ENCODE measurements around the gene BMAL2.

BMAL2 gene

DNA sequence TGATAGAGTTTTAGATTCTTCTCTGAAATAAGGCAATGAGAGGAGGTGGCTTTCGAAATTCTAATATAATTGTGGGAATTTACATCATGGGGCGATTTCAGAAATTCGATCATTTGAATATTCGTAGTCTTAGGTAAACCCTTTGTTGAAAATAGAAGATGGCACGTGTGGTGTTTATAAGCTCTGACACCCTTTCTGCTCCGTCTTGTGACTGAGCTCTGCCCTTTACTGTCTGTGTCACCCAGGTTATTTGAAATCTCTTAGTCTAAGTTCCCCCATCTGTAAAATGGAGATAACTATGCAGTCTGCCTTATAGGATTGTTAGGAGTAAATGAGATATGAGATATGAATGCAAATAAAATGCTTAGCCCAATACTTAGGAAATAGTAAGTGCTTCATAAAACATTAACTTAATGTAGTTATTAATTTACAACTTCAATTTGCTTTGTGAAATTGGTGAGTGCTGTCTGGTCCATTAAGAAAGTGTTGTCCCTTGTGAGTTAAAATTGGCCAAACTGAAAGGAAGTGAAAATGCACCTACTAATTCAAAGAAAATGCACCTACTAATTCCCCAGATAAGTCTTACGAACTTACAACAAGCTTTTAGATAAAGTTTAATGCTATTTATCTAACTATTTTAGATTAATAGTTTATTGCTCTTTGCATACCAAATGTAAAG is 1.5 kb downstream of the BMAL2 start:
- H3K9ac ChIP-seq: no peak overlapping the region
- no peaks in the 10 kb centered on the region for H3K36me3 ChIP-seq (ENCODE audit: control insufficient read depth, insufficient read depth, low read length)
- TF ChIP-seq, protein P1, sequence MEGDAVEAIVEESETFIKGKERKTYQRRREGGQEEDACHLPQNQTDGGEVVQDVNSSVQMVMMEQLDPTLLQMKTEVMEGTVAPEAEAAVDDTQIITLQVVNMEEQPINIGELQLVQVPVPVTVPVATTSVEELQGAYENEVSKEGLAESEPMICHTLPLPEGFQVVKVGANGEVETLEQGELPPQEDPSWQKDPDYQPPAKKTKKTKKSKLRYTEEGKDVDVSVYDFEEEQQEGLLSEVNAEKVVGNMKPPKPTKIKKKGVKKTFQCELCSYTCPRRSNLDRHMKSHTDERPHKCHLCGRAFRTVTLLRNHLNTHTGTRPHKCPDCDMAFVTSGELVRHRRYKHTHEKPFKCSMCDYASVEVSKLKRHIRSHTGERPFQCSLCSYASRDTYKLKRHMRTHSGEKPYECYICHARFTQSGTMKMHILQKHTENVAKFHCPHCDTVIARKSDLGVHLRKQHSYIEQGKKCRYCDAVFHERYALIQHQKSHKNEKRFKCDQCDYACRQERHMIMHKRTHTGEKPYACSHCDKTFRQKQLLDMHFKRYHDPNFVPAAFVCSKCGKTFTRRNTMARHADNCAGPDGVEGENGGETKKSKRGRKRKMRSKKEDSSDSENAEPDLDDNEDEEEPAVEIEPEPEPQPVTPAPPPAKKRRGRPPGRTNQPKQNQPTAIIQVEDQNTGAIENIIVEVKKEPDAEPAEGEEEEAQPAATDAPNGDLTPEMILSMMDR (IDR thresholded peaks at IDR 0.05): no peak
- no peaks in the 10 kb centered on the region for H3K9me3 ChIP-seq (ENCODE audit: control insufficient read depth, low read length)
- no peak overlapping the region for H3K4me3 ChIP-seq (ENCODE audit: low read depth, low read length)
- peak overlapping the region; percentile 89 for H2AFZ ChIP-seq
- no peaks in the 10 kb centered on the region for H3K27me3 ChIP-seq (ENCODE audit: control insufficient read depth, insufficient read depth, low read length)
- no peak overlapping the region for H3K4me2 ChIP-seq (ENCODE audit: low read length)
- no peaks in the 10 kb centered on the region for H3K79me2 ChIP-seq
- no peaks in the 10 kb centered on the region for H3K4me1 ChIP-seq
- no peak overlapping the region for H3K27ac ChIP-seq

DNA sequence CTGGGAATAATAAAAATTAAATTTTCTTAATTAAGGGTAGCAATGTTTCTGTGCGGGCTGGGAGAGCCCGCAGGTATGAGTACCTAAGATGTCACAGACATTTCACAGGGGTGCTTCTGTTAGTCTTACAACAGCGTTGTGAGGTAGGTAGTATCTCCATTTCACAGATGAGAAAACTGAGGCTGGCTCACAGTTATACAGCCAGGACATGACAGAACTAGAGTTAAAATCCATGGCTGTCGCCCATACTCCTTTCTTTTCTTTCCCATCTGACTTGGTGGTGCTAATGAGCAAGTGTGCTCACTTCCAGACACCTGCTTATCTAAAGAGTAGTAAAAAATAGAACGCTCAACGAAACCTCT is 2.1 kb downstream of the BMAL2 start:
- H3K4me3 ChIP-seq (ENCODE audit: low read depth, low read length): no peak overlapping the region
- TF ChIP-seq, protein P1 (IDR thresholded peaks at IDR 0.05): no peak
- H3K4me2 ChIP-seq (ENCODE audit: low read length): no peak overlapping the region
- H3K36me3 ChIP-seq (ENCODE audit: control insufficient read depth, insufficient read depth, low read length): no peaks in the 10 kb centered on the region
- H3K9ac ChIP-seq: no peak overlapping the region
- H2AFZ ChIP-seq: no peak overlapping the region
- H3K9me3 ChIP-seq (ENCODE audit: control insufficient read depth, low read length): no peaks in the 10 kb centered on the region
- no peaks in the 10 kb centered on the region for H3K4me1 ChIP-seq
- H3K27ac ChIP-seq: no peak overlapping the region
- H3K79me2 ChIP-seq: no peaks in the 10 kb centered on the region
- no peaks in the 10 kb centered on the region for H3K27me3 ChIP-seq (ENCODE audit: control insufficient read depth, insufficient read depth, low read length)

DNA sequence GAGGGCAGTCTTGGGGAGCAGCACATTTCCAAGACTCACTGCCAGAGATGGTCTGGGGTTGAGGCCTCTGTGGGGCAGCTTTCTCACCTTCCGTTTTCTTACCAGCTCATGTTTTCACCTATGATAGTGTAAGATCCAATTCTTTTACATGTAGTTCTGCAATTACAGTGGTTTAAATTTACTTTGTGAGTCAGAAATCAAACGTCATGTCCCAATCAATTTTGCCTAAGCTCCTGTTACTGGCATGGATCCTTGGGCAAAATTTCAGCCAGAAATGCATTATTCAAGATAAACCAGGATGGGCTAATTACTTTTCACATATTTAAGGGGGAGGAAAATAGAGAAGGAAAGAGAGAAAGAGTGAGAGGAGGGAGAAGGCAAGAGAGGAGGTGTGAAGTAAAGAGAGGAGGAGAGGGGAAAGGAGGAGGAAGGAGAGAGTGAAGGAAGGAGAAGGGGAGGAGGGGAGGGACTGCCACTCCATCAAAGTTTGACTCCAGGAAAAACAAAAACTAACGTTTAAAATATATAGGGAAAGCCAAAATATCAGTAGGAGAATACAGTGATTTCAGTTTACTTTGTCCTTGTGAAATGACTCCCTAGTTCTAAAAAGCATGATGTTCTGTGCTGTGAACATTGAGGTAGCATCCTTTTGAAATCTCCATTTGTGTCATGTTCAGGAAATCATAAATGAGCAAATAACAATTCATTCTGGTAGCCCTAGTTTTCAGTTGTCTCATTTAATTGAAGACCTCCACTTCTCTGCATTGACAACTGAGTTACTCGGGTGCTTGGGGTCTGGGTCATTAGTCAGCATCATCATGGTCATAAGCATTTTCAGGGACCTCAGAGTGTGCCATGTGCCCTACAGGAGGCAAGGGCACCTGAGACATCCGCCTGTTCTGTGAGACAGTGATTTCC is 3.0 kb downstream of the BMAL2 start:
- Histone ChIP-seq H3K9ac (no peak overlapping the region), H3K27ac (no peak overlapping the region)

DNA sequence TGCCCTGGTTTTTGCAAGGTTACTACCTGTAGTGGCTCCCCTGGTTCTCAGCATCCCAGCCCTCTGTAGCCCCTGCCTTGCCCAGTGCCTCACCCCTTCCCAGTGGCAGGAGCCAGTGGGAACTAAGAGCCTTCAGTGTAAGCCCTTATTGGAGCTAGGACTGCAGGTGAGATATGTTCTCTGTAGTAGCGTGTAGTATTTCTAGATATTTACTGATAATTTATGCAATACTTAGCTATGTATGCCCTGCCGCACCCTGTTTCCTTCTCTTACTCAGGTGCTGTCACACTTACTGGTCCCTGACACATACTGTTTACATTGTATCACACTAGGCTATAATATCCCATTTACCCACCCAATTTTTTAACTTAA is 3.6 kb downstream of the BMAL2 start:
- Histone ChIP-seq H3K27me3 (ENCODE audit: control insufficient read depth, insufficient read depth, low read length) (no peaks in the 10 kb centered on the region), H3K9ac (no peak overlapping the region), H3K79me2 (no peaks in the 10 kb centered on the region), H3K27ac (no peak overlapping the region), H3K9me3 (ENCODE audit: control insufficient read depth, low read length) (no peaks in the 10 kb centered on the region), H2AFZ (no peak overlapping the region), H3K4me1 (no peaks in the 10 kb centered on the region), H3K4me3 (ENCODE audit: low read depth, low read length) (no peak overlapping the region), H3K36me3 (ENCODE audit: control insufficient read depth, insufficient read depth, low read length) (no peaks in the 10 kb centered on the region), H3K4me2 (ENCODE audit: low read length) (no peak overlapping the region)
- TF ChIP-seq, protein P1 (IDR thresholded peaks at IDR 0.05): no peak

More for the DNA sequence above, 3.0 kb downstream of the BMAL2 start:
- Histone ChIP-seq H3K9me3 (ENCODE audit: control insufficient read depth, low read length) (no peaks in the 10 kb centered on the region), H3K79me2 (no peaks in the 10 kb centered on the region), H2AFZ (no peak overlapping the region), H3K27me3 (ENCODE audit: control insufficient read depth, insufficient read depth, low read length) (no peaks in the 10 kb centered on the region), H3K4me3 (ENCODE audit: low read depth, low read length) (no peak overlapping the region), H3K4me1 (no peaks in the 10 kb centered on the region), H3K36me3 (ENCODE audit: control insufficient read depth, insufficient read depth, low read length) (no peaks in the 10 kb centered on the region), H3K4me2 (ENCODE audit: low read length) (no peak overlapping the region)
- TF ChIP-seq, protein P1 (IDR thresholded peaks at IDR 0.05): no peak

Data from parathyroid adenoma (tissue), 2 donors.